ENCODE measurements around the gene SNX25. TPM values are rescaled to one million over a fixed set of nuclear protein-coding genes. Genes with fewer than 3 reads are reported as not detected.
"Not testable (repeated sequence)": the region's sequence is repeated elsewhere in the genome, so short reads cannot be mapped to it uniquely, and the experiment has no call there.

The SNX25 gene
- total RNA-seq, 1 donor from 2014 or later, result 29.5 TPM

DNA sequence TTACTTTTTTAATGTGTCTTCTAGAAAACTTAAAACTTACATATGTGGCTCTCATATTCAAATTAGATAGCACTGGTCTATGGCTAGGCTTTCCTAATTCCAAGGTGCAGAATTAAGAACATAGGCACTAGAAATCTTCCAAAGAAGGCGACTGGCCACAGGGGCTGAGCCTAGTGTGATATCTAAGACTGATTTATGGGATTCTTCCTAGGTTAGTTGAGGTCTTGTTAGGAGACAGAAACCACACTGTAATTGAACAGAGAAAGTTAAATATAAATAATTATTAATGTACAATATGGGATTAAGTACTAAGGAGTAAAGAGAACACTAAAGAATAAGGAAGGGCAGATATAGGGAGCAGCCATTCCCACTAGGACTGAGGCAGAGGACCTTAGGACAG, 48.3 kb downstream of the SNX25 start:
- no peaks in the 10 kb centered on the region for H3K9me3 ChIP-seq (ENCODE audit: insufficient read depth, low read depth, low read length)
- H2AFZ ChIP-seq (ENCODE audit: low read depth, low read length), result no peak overlapping the region
- H3K27me3 ChIP-seq (ENCODE audit: insufficient read depth, low read length), result no peaks in the 10 kb centered on the region
- H3K4me2 ChIP-seq (ENCODE audit: low read length), result no peak overlapping the region
- DNase-seq (ENCODE audit: low read depth) (no peak), FAIRE-seq (no peak)
- peaks cover 11% of the 10 kb centered on the region for H3K79me2 ChIP-seq (ENCODE audit: insufficient read depth, low read length)
- H3K9ac ChIP-seq (ENCODE audit: low read length), result no peak overlapping the region
- H3K4me1 ChIP-seq (ENCODE audit: insufficient read depth, low read length), result peaks cover 27% of the 10 kb centered on the region
- H3K4me3 ChIP-seq (ENCODE audit: insufficient read depth, low read depth, low read length), result no peak overlapping the region
- no peaks in the 10 kb centered on the region for H3K9me3 Mint-ChIP-seq (ENCODE audit: unreplicated experiment)
- peaks cover 7% of the 10 kb centered on the region for H3K36me3 Mint-ChIP-seq (ENCODE audit: low read depth, unreplicated experiment)
- H3K4me1 Mint-ChIP-seq (ENCODE audit: low read depth, unreplicated experiment), result peaks cover 54% of the 10 kb centered on the region
- no peaks in the 10 kb centered on the region for H3K27me3 Mint-ChIP-seq (ENCODE audit: low read depth, unreplicated experiment)
- H3K27ac ChIP-seq (ENCODE audit: low read depth, low read length), result peak overlapping the region; percentile 76
- H3K4me3 Mint-ChIP-seq (ENCODE audit: unreplicated experiment), result no peak overlapping the region
- H4K20me1 ChIP-seq (ENCODE audit: insufficient read depth, low read length), result no peaks in the 10 kb centered on the region
- no peaks in the 10 kb centered on the region for H3K36me3 ChIP-seq (ENCODE audit: insufficient read depth, low read length)
- TF ChIP-seq EZH2 (IDR thresholded peaks at IDR 0.05; ENCODE audit: insufficient read depth, low read length) (no peak), CTCF (IDR thresholded peaks at IDR 0.05; ENCODE audit: insufficient read depth, low read depth, low read length) (no peak)
- H3K27ac Mint-ChIP-seq (ENCODE audit: unreplicated experiment), result peak overlapping the region; percentile 88

- H3K27me3 Mint-ChIP-seq (ENCODE audit: low read depth, unreplicated experiment); H3K9me3 Mint-ChIP-seq (ENCODE audit: unreplicated experiment); H3K36me3 Mint-ChIP-seq (ENCODE audit: low read depth, unreplicated experiment); H3K9me3 ChIP-seq (ENCODE audit: insufficient read depth, low read depth, low read length); H3K4me3 ChIP-seq (ENCODE audit: insufficient read depth, low read depth, low read length); H2AFZ ChIP-seq (ENCODE audit: low read depth, low read length); H4K20me1 ChIP-seq (ENCODE audit: insufficient read depth, low read length); H3K27me3 ChIP-seq (ENCODE audit: insufficient read depth, low read length); H3K36me3 ChIP-seq (ENCODE audit: insufficient read depth, low read length); H3K4me3 Mint-ChIP-seq (ENCODE audit: unreplicated experiment): not testable (repeated sequence)
- Histone ChIP-seq H3K79me2 (ENCODE audit: insufficient read depth, low read length) (peaks cover 11% of the 10 kb centered on the region), H3K9ac (ENCODE audit: low read length) (peak overlapping the region; percentile 8), H3K27ac (ENCODE audit: low read depth, low read length) (peak overlapping the region; percentile 76), H3K4me1 (ENCODE audit: insufficient read depth, low read length) (peaks cover 27% of the 10 kb centered on the region), H3K4me2 (ENCODE audit: low read length) (peak overlapping the region; percentile 48)
- Mint-ChIP-seq H3K4me1 (ENCODE audit: low read depth, unreplicated experiment) (peaks cover 53% of the 10 kb centered on the region), H3K27ac (ENCODE audit: unreplicated experiment) (peak overlapping the region; percentile 88)
- DNase-seq (ENCODE audit: low read depth) (peak; percentile 79), FAIRE-seq (peak; percentile 100)
These were observed 49.3 kb downstream of the SNX25 start for GRCh38 chr4:185258741-185259140.

- Histone ChIP-seq H3K4me3 (ENCODE audit: insufficient read depth, low read depth, low read length) (no peak overlapping the region), H3K9ac (ENCODE audit: low read length) (peak overlapping the region; percentile 15), H3K79me2 (ENCODE audit: insufficient read depth, low read length) (peaks cover 11% of the 10 kb centered on the region), H3K4me1 (ENCODE audit: insufficient read depth, low read length) (peaks cover 24% of the 10 kb centered on the region), H3K27me3 (ENCODE audit: insufficient read depth, low read length) (no peaks in the 10 kb centered on the region), H2AFZ (ENCODE audit: low read depth, low read length) (no peak overlapping the region), H3K36me3 (ENCODE audit: insufficient read depth, low read length) (no peaks in the 10 kb centered on the region), H3K4me2 (ENCODE audit: low read length) (no peak overlapping the region), H3K9me3 (ENCODE audit: insufficient read depth, low read depth, low read length) (no peaks in the 10 kb centered on the region), H3K27ac (ENCODE audit: low read depth, low read length) (peak overlapping the region; percentile 27), H4K20me1 (ENCODE audit: insufficient read depth, low read length) (no peaks in the 10 kb centered on the region)
- Mint-ChIP-seq H3K36me3 (ENCODE audit: low read depth, unreplicated experiment) (peaks cover 3% of the 10 kb centered on the region), H3K4me3 (ENCODE audit: unreplicated experiment) (no peak overlapping the region), H3K4me1 (ENCODE audit: low read depth, unreplicated experiment) (peaks cover 44% of the 10 kb centered on the region), H3K9me3 (ENCODE audit: unreplicated experiment) (no peaks in the 10 kb centered on the region), H3K27ac (ENCODE audit: unreplicated experiment) (peak overlapping the region; percentile 92), H3K27me3 (ENCODE audit: low read depth, unreplicated experiment) (no peaks in the 10 kb centered on the region)
- TF ChIP-seq EZH2 (IDR thresholded peaks at IDR 0.05; ENCODE audit: insufficient read depth, low read length), result no peak
- no peak for TF ChIP-seq CTCF (IDR thresholded peaks at IDR 0.05; ENCODE audit: insufficient read depth, low read depth, low read length)
- FAIRE-seq, result no peak
- DNase-seq (ENCODE audit: low read depth), result no peak
These were observed 50.3 kb downstream of the SNX25 start for GRCh38 chr4:185259719-185260118.
